Type B pancreatic cell (in vitro differentiated cells): Measurements from ENCODE around the gene PRDM1. TPM values are rescaled to one million over a fixed set of nuclear protein-coding genes. Genes with fewer than 3 reads are reported as not detected.

ENCODE experiments used
- DNase-seq: peaks from one replicate; pipeline ENCODE4 v3.0.0; 2021; ENCODE audit warnings: mixed read lengths; ENCODE audit not compliant: unreplicated experiment; ENCODE audit errors: extremely low spot score
- H3K27ac Mint-ChIP-seq: 2 replicates; pipeline ENCODE4 v1.8.0; 2021; ENCODE audit warnings: mild to moderate bottlenecking, mixed read lengths
- H3K27me3 Mint-ChIP-seq: 2 replicates; pipeline ENCODE4 v1.8.0; 2021; ENCODE audit warnings: mixed read lengths
- H3K36me3 Mint-ChIP-seq: 2 replicates; pipeline ENCODE4 v1.8.0; 2021; ENCODE audit warnings: mixed read lengths
- H3K4me1 Mint-ChIP-seq: one replicate; pipeline ENCODE4 v1.8.0; 2021; ENCODE audit warnings: mixed read lengths; ENCODE audit not compliant: unreplicated experiment
- H3K4me3 Mint-ChIP-seq: 2 replicates; pipeline ENCODE4 v1.8.0; 2021; ENCODE audit warnings: mild to moderate bottlenecking, mixed read lengths
- H3K9me3 Mint-ChIP-seq: 2 replicates; pipeline ENCODE4 v1.8.0; 2021; ENCODE audit warnings: mixed read lengths
- CTCF ChIP-seq: fragments of 200-600 bp; sonication (generic); conservative IDR thresholded peaks from 2 replicates; pipeline ENCODE4 v1.5.0; 2021; ENCODE audit warnings: antibody characterized with exemption, mild to moderate bottlenecking
- total RNA-seq: library from RNA; stranded (reverse); gene quantifications from 2 replicates; pipeline ENCODE4 v1.2.1, GENCODE V29; 2021; ENCODE audit warnings: low replicate concordance

The PRDM1 gene
- total RNA-seq, 1 donor from 2014 or later, result 15.5 TPM

GRCh38 chr6:106070636-106071035 is 15.5 kb upstream of the PRDM1 start:
- DNase-seq, result no peak
- H3K9me3 Mint-ChIP-seq, result no peaks in the 10 kb centered on the region
- no peaks in the 10 kb centered on the region for H3K36me3 Mint-ChIP-seq
- no peak for TF ChIP-seq CTCF
- H3K4me3 Mint-ChIP-seq, result no peak overlapping the region
- no peak overlapping the region for H3K27ac Mint-ChIP-seq
- H3K27me3 Mint-ChIP-seq, result peaks cover 20% of the 10 kb centered on the region
- H3K4me1 Mint-ChIP-seq, result peaks cover 12% of the 10 kb centered on the region

GRCh38 chr6:106072501-106073090 is 13.5 kb upstream of the PRDM1 start:
- no peak for DNase-seq
- TF ChIP-seq CTCF, result no peak
- Mint-ChIP-seq H3K27ac (no peak overlapping the region), H3K27me3 (peaks cover 22% of the 10 kb centered on the region), H3K4me3 (no peak overlapping the region), H3K9me3 (no peaks in the 10 kb centered on the region), H3K36me3 (no peaks in the 10 kb centered on the region), H3K4me1 (peaks cover 14% of the 10 kb centered on the region)

GRCh38 chr6:106074146-106074545 is 12.0 kb upstream of the PRDM1 start:
- H3K4me3 Mint-ChIP-seq, result no peak overlapping the region
- H3K9me3 Mint-ChIP-seq, result no peaks in the 10 kb centered on the region
- H3K27me3 Mint-ChIP-seq, result peaks cover 19% of the 10 kb centered on the region
- no peak for DNase-seq
- H3K4me1 Mint-ChIP-seq, result peaks cover 21% of the 10 kb centered on the region
- TF ChIP-seq CTCF, result no peak
- H3K36me3 Mint-ChIP-seq, result no peaks in the 10 kb centered on the region
- no peak overlapping the region for H3K27ac Mint-ChIP-seq

- peaks cover 10% of the 10 kb centered on the region for H3K4me1 Mint-ChIP-seq
- peaks cover 21% of the 10 kb centered on the region for H3K27me3 Mint-ChIP-seq
- DNase-seq, result no peak
- H3K9me3 Mint-ChIP-seq, result no peaks in the 10 kb centered on the region
- no peak overlapping the region for H3K27ac Mint-ChIP-seq
- no peak overlapping the region for H3K4me3 Mint-ChIP-seq
- H3K36me3 Mint-ChIP-seq, result no peaks in the 10 kb centered on the region
- TF ChIP-seq CTCF, result no peak
Observed at GRCh38 chr6:106076139-106076538, 10.0 kb upstream of the PRDM1 start.

- Mint-ChIP-seq H3K27ac (no peak overlapping the region), H3K9me3 (no peaks in the 10 kb centered on the region), H3K4me1 (peaks cover 10% of the 10 kb centered on the region), H3K27me3 (peaks cover 23% of the 10 kb centered on the region), H3K36me3 (no peaks in the 10 kb centered on the region), H3K4me3 (no peak overlapping the region)
- no peak for DNase-seq
- TF ChIP-seq CTCF, result no peak
Observed at GRCh38 chr6:106077170-106077569, 9.0 kb upstream of the PRDM1 start.

GRCh38 chr6:106077881-106078280 is 8.3 kb upstream of the PRDM1 start:
- TF ChIP-seq CTCF, result no peak
- no peak for DNase-seq
- no peaks in the 10 kb centered on the region for H3K36me3 Mint-ChIP-seq
- H3K4me1 Mint-ChIP-seq, result peaks cover 14% of the 10 kb centered on the region
- no peak overlapping the region for H3K27ac Mint-ChIP-seq
- H3K4me3 Mint-ChIP-seq, result no peak overlapping the region
- H3K9me3 Mint-ChIP-seq, result no peaks in the 10 kb centered on the region
- H3K27me3 Mint-ChIP-seq, result peaks cover 27% of the 10 kb centered on the region
